NCI-H748 (cell line): ENCODE data around the gene CDHR3.

Experiments
- DNase-seq: peaks from one replicate; lab custom pipeline; 2025; ENCODE audit not compliant: unreplicated experiment; lab: John Stamatoyannopoulos, UW

Gene CDHR3

DNA sequence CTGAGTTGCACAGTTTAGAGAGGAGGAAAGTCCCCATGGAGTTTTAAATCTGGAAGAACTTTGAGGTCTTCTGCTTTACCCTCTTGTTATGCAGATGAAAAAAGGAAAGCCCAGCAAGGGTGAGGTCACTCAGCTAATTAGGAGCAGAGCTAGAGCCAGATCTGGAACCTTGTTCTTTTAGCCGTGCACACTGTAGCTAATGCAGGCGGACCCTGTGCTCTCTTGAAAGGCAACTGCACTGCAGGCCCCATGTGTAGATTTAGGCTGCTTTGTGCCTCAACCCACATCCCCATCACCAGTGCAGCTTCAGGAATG is 85.6 kb downstream of the CDHR3 start:
- DNase-seq = no peak

DNA sequence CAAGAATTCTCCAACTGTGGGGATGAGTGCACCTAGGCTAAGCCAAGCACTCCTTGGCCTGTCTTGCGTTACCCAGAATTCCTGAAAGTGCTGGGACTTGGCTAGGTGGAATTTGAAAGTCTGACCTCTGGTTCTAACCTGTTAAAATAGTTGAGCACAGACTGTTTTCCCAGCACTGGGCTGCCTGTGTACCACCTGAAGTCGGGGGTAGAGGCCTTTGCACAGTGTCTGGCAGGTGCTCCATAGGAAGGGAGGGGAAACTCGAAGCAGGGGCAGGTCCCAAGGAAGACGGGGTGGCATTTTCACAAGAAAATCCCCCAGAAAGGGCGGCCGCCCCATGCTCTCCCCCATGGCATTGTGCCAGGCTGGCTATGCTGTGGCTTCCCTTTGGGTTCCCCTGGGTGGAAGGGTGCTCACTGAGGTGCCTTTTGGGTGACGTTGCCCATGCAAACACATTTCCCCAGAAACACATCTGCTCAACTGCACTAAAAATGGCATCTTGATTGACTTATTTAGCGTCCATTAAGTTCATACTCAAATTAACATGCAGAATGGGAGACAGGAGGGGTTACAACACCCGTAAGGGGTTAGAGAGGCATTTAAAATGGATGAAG is 86.2 kb downstream of the CDHR3 start:
- no peak for DNase-seq

DNA sequence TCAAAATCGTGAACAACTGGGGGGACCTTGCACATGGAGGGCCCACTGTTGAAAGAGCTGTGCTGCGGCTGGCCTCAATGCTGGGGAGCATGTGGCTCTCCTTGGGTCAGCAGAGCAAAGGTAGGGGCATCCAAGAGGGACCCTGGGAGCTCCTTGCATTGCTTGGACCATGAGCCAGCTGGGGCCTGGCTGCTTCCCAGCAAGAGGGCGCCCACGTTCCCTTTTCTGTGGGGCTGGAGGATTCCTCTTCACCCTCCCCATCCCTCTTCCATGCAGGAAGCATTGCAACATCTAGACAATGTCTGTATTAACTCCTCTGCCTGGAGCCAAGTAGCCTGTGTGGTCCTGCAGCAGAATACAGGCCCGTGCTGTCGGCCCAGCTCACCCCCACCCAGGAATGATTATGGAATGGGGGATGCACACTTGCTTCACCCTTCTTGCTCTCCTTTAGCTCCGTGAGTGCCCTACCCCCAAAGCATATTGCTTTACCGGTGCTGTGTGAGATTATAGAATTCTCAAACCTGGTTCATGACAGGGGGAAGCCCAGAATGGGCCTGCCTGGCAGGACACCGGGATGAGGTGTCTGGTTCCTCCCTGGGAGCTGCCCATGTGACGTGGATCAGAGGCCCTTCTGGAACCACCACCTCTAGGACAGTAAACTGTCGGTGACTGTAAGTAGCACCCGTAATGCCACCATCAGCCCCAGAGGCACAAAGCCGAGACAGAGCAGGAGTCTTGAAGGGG is 87.1 kb downstream of the CDHR3 start:
- no peak for DNase-seq

DNA sequence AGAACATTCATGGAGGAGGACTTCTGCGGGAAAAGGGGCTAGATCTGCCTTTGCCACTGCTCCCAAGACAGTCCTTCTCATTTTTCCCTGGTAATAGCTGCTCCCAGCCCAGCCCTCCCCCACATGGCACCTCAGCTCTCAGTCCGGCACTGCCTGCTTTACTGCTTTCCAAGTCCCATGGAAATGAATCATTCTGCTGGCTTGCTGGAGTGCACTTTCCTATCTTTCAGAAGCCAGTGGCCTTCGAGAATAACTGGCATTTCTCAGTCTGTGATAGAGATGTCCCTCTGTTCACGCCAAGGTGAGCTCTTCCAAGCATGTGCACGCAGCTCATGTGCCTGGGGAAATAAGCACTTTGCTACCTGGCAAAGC is 87.7 kb downstream of the CDHR3 start:
- no peak for DNase-seq

DNA sequence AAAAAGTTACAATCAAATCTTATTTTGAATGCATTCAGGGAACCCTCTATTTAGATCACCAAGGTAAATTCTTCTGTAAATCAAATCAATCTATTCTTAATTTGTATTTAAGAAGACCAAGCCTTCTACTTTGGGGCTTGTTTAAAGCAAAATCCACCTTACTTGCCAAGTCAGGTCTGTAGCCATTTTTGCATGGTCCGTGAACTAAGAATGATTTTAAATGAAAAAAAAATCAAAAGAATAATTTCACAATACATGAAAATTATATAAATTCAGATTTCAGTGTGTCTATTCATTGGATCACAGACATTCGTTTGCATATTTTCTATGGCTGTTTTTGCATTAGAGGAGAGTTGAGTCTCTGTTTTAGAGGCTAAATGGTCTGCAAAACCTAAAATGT is 89.6 kb downstream of the CDHR3 start:
- no peak for DNase-seq

DNA sequence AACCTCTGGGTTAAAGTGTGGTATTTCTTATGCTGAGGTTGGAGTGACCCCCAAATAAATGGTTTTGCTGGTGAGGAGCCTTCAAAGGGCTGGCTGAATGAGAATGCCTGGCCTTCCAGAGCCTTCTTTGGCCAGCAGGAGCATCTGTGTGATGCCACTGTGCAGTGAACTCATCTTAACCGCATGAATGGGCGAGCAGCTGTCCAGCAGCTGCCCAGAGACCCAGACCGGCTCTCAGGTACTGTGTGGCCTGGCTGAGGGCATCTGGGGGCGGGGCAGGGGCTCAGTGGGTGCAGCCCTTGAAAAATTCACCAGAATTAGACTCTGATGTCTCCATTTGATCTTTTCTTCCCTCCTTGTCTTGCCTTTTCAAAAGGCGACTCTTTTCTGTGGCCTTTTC is 90.0 kb downstream of the CDHR3 start:
- no peak for DNase-seq

DNA sequence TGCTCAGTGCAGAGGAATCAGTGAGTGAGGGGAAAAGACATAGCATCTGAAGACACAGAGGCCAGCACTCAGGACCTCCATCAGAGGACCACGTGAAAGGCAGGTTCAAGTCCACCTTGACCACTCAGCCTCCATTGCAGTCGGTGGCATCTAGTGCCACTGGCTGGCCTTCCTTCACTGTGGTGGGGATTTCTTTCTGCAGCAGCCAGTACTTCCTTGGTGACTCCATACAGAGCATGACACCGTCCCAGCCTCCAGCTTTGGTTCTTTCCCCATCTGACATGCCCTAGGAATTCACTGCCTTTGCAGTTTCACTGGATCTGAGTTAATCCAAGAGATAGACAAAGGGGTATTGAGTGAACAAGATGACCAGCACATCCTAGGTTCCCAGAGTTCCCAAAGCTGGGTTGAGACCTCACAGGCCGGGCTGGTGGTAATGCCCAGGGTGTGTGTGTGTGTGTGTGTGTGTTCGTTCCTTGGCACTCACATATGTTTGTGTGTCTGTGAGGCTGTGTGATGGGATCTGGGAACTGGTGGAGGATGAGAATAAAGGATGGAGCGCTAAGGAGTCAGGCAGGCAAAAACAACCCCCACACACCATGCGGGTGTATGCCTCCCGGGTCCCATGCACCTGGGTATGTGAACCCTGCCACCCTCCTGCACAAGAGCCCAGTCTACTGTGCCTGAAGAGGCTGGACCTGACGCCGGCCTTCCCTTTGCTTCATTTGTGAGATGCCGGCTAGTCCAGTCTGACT is 91.3 kb downstream of the CDHR3 start:
- no peak for DNase-seq

DNA sequence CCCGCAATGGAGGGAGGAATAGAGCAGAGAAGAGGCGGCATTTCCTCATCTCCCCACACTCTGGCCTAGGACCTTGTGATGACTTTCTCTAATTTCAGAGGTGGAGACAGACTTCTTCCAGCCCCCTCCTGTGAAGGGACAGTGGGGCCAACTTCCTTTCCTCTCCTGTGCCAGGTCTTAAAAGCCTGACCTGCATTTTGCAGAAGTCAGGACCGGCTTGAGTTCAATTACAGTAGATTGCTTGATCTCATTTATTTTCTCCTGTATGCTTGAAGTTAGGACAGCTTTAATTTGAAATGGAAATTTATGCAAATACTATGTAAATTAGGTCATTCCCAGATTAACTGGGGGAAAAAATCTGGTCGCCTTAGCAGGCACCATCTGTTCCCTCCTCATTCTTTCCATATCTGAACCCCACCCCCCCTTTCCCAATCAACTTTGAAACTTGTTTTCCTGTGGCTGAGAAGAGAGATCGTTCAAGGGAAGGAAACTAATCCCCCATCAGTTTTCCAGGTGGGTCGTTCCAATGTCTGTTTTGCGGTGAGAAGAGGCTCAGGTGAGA is 92.0 kb downstream of the CDHR3 start:
- no peak for DNase-seq

DNA sequence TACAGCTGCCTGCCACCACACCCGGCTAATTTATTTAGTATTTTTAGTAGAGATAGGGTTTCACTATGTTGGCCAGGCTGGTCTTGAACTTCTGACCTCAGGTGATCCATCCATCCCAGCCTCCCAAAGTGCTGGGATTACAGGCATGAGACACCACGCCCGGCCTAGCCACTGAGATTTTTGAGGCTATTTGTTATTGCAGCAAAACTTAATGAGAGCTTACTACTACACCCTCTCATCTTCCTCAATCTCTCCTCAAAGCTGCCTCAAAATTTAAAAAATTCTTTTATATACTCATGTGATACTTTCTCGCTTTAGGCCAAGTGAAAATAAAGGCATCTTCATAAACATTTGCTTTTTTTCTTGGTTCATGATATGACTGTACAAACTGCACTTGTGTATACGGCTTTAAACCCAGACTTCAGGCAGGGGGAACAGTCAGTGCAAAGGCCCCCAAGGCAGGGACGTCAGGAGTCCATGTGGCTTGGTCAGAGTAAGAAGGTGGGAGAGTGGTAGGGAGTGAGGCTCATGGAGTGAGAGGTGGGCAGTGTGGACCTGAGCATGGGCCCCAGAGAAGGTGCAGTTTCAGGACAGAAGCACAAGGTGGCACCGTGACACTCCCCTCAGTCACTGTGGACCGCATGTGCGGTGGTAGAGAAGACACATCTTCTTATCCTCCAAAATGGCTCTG is 93.6 kb downstream of the CDHR3 start:
- DNase-seq = peak; percentile 77

DNA sequence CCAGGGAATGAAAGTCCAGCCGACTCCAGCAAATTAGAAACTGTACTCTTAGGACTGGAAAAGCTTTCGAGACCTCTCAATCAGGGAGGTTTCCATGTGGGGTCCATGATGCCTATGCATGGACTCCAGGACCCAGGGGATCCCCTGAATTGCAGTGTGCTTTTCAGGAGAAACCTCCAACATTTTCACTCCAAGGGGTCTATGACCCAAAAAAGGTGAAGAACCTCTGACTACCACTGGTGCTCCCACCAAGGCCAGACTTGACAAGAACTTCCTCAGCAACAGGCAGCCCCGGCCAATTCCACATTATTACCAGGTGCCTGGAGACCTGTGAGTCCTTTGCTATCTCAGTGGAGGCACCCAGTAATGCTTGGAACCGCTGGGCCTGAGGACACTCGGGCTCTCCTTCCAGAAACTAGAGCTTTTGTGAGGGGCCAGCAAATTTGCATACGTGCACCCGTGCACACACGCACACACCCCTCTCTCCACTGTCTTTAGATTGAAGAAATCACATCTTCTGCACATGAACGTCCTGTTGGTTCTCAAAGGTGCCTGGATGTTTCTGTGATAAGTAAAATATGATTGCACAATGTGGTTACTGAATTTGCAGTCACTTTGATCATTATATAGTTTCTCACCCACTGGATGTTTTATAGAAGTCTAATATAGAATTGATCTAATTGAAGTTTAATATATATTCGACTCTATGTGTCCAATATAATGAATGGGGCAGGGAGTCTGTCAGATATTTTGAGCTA is 94.3 kb downstream of the CDHR3 start:
- no peak for DNase-seq

DNA sequence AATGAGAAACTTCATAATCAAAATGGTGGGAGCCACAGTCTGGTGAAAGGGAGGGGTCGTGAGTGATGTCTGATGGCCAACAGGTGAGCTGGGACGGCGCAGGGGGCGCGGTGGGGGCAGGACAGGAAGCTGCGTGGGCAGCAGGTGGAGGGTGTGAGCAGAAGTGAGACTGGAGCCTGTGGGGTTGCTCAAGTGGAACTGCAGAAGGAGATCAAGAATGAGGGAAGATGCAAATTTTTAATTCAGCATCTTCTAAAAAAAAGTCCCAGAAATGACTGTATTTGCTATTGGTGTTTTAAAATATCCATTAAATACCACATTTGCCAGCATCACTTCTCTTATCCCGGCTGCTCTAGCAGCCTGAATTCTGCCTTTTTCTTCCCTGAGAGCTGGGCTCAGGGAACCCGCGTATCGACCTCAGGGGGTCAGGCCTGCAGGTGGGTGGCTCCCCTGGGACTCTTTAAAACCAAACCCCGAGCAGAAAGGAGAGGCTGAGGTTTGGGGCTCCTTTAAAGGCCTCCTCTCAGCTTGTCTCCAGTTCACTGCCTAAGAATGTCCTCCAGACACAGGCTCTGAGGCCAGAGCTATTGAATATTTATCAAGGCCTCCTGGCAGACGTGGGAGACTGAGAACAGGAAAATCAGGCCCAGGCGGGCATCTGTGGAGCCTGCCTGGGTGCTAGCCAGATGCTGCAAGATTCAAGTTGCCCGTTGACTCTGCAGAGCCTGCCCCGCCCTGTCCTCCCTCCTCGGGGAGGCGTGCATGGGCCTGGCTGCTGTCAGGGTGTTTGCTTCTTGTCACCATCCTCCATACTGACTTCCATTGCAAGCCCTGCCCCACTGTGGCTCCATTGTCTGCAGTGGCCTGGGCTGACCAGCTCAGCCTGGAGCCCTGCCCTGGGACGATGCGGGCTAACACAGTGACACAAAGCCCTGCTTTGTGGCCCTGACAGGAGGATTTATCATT is 95.2 kb downstream of the CDHR3 start:
- peak; percentile 35 for DNase-seq

DNA sequence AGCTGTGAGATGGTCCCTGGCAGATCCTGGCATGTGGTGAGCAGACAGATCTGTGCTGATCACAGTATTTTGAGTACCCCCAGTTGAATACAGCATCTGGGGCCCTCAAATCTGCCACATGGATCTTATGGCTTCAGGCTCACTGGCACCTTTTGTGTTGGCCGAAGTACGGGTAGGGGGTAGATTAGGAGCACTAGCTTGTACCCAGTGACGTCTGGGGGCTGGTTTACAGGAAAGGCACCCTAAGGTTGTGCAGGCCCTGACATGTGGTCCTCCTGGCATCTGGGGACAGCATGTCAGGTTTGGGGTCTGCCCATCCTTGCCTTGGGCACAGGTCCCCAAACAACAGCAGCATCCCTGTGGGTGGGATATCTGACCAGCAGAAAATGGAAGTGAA is 95.9 kb downstream of the CDHR3 start:
- no peak for DNase-seq

DNA sequence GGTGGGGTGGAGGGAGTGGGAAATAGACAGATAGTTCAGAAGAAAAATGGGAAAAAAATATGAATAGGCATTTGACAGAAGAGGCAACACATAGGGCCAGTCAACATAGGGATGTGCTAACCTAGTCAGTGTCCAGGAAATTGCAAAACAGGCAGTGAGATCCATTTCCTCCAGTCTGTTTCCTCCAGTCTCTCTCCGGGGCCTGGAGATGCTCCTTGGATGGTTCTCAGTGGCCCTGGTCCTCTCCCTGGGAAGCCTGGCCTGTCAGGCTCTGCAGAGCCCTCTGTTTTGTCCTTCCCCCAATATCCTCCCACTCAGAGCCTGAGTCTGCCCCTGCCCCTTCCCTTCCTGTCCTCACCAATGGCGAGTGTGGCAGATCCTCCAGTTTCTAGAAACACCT is 96.5 kb downstream of the CDHR3 start:
- no peak for DNase-seq

DNA sequence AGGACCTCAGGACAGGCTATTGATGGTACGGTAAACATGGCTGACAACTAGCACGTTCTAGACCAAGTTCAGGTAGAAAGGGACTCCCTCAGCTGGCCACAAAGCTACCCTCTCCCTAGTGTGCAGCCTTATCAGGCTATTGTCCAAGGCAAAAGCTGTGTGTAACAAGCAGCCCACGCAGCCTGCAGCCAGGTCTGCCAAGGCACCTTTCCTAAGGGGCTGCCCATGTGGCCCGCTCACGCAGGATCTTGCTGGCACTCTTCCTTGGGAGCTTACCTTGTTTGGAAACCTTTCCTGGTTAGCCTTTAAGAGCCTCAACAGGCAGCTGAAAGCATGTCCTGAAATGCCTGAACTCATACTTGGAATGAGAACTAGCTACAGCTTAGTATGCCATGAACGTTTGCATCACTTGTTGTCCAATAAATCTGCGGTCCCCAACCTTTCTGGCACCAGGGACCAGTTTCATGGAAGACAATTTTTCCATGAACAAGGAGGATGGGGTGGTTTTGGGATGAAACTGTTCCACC is 97.4 kb downstream of the CDHR3 start:
- DNase-seq = no peak

DNA sequence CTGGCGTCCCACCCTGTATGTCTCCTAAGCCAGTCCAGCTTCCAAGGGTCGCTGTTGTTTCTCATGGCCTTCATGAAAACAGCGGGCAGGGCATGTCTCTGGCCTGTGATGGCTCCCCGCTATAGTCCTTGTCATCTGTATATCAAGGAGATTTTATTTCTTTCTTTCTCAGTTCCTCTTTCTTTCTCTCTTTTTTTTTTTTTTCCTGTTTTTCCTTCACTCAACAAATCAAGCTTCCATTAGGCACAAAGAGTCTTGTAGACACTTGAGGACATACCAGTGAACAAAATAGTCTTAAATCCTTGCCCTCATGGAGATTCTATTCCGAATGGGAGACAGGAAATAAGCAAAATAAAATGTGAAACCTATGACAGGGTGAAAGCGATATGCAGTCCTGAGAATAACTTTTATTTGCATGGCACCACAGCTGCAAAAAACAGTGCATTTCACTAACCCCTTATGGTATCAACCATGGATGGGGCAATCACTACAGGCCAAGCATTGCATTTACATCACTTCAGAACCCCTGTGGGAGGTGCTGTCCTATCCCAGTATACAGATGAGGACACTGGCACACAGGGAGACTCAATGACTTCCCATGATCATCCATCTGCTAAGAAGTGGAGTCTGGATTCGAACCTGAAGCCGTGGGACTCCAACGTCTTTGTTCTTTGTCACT is 98.4 kb downstream of the CDHR3 start:
- DNase-seq = no peak

DNA sequence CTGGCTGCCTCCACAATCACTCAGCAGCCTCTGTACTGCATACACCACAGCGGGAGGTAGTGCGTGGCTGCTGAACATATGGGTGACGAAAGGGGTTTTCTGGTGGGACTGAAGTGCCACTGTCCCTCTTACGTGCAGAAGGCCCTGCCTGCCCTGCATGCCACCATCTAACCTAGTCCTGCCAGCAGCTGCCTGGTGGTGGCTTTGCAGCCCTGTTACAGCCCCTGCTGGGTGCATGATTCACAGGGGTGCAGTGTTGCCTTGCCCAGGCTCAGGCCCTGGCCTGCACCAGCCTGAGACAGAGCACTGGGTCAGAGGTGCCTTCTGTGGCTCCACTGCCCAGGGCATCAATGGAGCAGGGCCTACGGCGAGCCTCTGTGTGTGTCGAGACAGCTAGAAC is 98.9 kb downstream of the CDHR3 start:
- DNase-seq = no peak

DNA sequence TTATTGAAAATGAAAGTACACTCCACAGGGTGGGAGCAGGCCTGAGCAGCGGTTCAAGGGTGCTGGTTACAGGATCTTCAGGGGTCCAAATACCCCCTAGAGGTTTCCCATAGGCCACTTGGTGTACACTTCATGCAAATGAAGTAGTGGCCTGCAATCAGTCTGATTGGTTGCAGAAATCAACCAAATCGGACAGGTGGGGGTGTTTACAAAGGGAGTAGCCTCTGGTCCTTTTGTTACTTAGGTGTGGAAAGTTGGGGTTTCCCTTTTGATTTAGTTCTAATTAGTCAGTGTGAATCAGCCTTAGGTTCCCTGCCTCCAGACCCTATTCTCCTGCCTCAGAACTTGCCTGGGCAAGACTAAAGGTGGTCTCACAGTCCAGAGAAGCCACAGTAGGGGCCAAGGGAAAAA is 99.5 kb downstream of the CDHR3 start:
- DNase-seq = peak; percentile 72

DNA sequence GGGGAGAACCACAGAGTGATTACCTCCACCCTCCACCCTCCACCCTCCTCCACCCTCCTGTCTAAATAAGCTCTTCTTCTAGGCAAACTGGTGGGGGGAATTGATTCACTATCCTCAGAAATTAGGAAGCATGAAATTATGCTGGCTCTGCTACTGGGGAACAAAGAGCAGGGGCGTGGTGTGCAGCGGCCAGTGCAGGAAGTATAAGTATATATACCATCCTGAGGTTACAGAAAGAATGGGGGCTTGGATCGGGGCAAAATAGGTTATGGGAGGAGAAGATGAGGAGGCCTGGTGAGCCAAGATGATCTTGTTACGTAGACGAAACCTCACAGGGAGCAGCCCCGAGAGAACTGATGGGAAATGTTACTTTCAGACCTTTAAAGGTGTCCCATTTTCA is 100.0 kb downstream of the CDHR3 start:
- peak; percentile 37 for DNase-seq

DNA sequence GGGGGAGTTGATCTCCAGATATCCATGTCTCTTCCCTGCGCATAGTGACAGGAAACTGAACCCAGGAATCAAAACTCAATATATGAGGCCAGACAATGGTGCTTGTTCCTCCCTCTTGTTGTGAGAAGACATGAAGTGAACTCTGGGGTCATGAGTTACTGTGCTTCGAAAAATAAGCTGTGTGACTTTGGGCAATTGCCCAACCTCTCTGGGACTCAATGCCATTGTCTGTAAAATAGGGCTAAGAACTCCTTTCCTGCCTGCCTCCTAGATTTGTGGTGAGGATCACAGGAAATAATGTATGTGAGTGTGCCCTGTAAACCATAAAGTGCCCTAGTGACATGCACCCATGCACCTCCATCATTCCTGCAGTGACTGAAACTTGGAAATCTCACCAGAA is 100.6 kb downstream of the CDHR3 start:
- DNase-seq = no peak
